H1 (cell line): ENCODE measurements around the gene ZNF555. TPM values are rescaled to one million over a fixed set of nuclear protein-coding genes. Genes with fewer than 3 reads are reported as not detected.

Source experiments
- CTCF ChIA-PET: fragments of 300-600 bp; sonication (Branson Sonifier 250); formaldehyde crosslinking; loops from one replicate; lab custom pipeline; 2021; ENCODE audit not compliant: partially characterized antibody; lab: Charles Lee
- POLR2A ChIA-PET: fragments of 300-600 bp; sonication (Branson Sonifier 250); formaldehyde crosslinking; loops from one replicate; lab custom pipeline; 2021; ENCODE audit warnings: inconsistent platforms; ENCODE audit not compliant: partially characterized antibody; lab: Charles Lee
- DNase-seq, 2 experiments: peaks; one replicate each; pipeline versions ENCODE4 v3.0.0 to v3.0.0-alpha.2; 2010 to 2022; ENCODE audit warnings: low spot score in 2 of 2, low read depth in 1 of 2, mixed read lengths in 1 of 2
- FAIRE-seq: peaks from 2 replicates; lab custom pipeline; 2011; peaks lifted over from hg19 to GRCh38; lab: Jason Lieb, UNC
- H2AFZ ChIP-seq: 2 replicates; pipeline ENCODE4 v1.8.1; 2012; ENCODE audit warnings: low read length, inconsistent platforms
- H2AK5ac ChIP-seq: 2 replicates; pipeline ENCODE4 v1.6.1; 2013; ENCODE audit warnings: low read depth, low read length
- H2BK120ac ChIP-seq: replicated peaks from 2 replicates; pipeline ENCODE3; 2013; ENCODE audit warnings: low read depth, low read length, inconsistent platforms
- H2BK12ac ChIP-seq: 2 replicates; pipeline ENCODE4 v1.6.1; 2013; ENCODE audit warnings: low read depth, low read length
- H2BK15ac ChIP-seq: 2 replicates; pipeline ENCODE4 v1.6.1; 2013; ENCODE audit warnings: low read length
- H2BK20ac ChIP-seq: 2 replicates; pipeline ENCODE4 v1.6.1; 2013; ENCODE audit warnings: low read length
- H2BK5ac ChIP-seq: 2 replicates; pipeline ENCODE4 v1.6.1; 2013; ENCODE audit warnings: low read depth, low read length
- H3K14ac ChIP-seq: 2 replicates; pipeline ENCODE4 v1.6.1; 2013; ENCODE audit warnings: inconsistent platforms; ENCODE audit not compliant: insufficient read length
- H3K18ac ChIP-seq: 2 replicates; pipeline ENCODE4 v1.6.1; 2013; ENCODE audit warnings: low read length; ENCODE audit errors: extremely low read depth
- H3K23ac ChIP-seq: 2 replicates; pipeline ENCODE4 v1.6.1; 2013; ENCODE audit warnings: inconsistent platforms; ENCODE audit not compliant: insufficient read length
- H3K23me2 ChIP-seq: 2 replicates; pipeline ENCODE4 v1.6.1; 2013; ENCODE audit warnings: low read depth, low read length
- H3K27ac ChIP-seq: 2 replicates; pipeline ENCODE4 v1.6.1; 2011; ENCODE audit warnings: low read depth, low read length, inconsistent platforms
- H3K27me3 ChIP-seq, 4 experiments: replicated peaks in 1 of 4; 1 replicate in 1 of 4; 2 replicates in 3 of 4; pipeline versions ENCODE4 v1.6.1 to v1.8.1; 2011 to 2013; ENCODE audit warnings: low read length in 3 of 4, mild to moderate bottlenecking in 3 of 4, inconsistent platforms in 2 of 4, mixed read lengths in 2 of 4, moderate library complexity in 1 of 4; ENCODE audit not compliant: control insufficient read depth in 3 of 4, insufficient read depth in 3 of 4; ENCODE audit errors: extremely low read depth in 1 of 4
- H3K36me3 ChIP-seq, 4 experiments: 2 replicates each; pipeline versions ENCODE4 v1.6.1 to v1.8.1; 2011 to 2013; ENCODE audit warnings: mild to moderate bottlenecking in 4 of 4, low read length in 3 of 4, moderate library complexity in 2 of 4, control low read depth in 1 of 4, inconsistent platforms in 1 of 4; ENCODE audit not compliant: insufficient read depth in 4 of 4, control insufficient read depth in 2 of 4
- H3K4ac ChIP-seq: replicated peaks from 2 replicates; pipeline ENCODE3; 2013; ENCODE audit warnings: low read length, low read depth, mixed read lengths, inconsistent platforms; ENCODE audit not compliant: insufficient read length
- H3K4me1 ChIP-seq, 4 experiments: replicated peaks in 1 of 4; 1 replicate in 1 of 4; 2 replicates in 3 of 4; pipeline versions ENCODE4 v1.6.1 to v1.8.1; 2011 to 2013; ENCODE audit warnings: low read length in 3 of 4, inconsistent platforms in 2 of 4, mixed read lengths in 1 of 4; ENCODE audit not compliant: insufficient read depth in 4 of 4, control insufficient read depth in 3 of 4
- H3K4me2 ChIP-seq, 2 experiments: 2 replicates each; pipeline versions ENCODE4 v1.6.1 to v1.8.1; 2011 to 2013; ENCODE audit warnings: low read depth in 2 of 2, low read length in 2 of 2, control low read depth in 1 of 2, inconsistent platforms in 1 of 2, mild to moderate bottlenecking in 1 of 2; ENCODE audit not compliant: insufficient read depth in 1 of 2
- H3K4me3 ChIP-seq, 4 experiments: fragments of 200-600, 300-600 bp in 1 of 4; sonication (generic), shearing (Covaris generic), sonication (Bioruptor Twin) in 1 of 4; 2 replicates each; pipeline versions ENCODE4 v1.5.1 to v1.8.1; 2011 to 2016; ENCODE audit warnings: low read length in 4 of 4, low read depth in 3 of 4, control low read depth in 2 of 4, inconsistent platforms in 2 of 4, mild to moderate bottlenecking in 2 of 4, mixed read lengths in 1 of 4, moderate library complexity in 1 of 4; ENCODE audit not compliant: insufficient read depth in 2 of 4; ENCODE audit errors: extremely low read depth in 1 of 4
- H3K56ac ChIP-seq: replicated peaks from 2 replicates; pipeline ENCODE3; 2013; ENCODE audit warnings: low read depth, mild to moderate bottlenecking, mixed read lengths, low read length, inconsistent platforms; ENCODE audit not compliant: insufficient read length
- H3K79me1 ChIP-seq: 2 replicates; pipeline ENCODE4 v1.6.1; 2013; ENCODE audit warnings: low read depth, low read length, control low read depth
- H3K79me2 ChIP-seq, 2 experiments: 2 replicates each; pipeline versions ENCODE4 v1.6.1 to v1.8.1; 2012 to 2013; ENCODE audit warnings: low read length in 2 of 2, mild to moderate bottlenecking in 2 of 2, inconsistent platforms in 1 of 2; ENCODE audit not compliant: insufficient read depth in 2 of 2, control insufficient read depth in 1 of 2
- H3K9ac ChIP-seq, 4 experiments: replicated peaks in 1 of 4; 1 replicate in 1 of 4; 2 replicates in 3 of 4; pipeline versions ENCODE4 v1.6.1 to v1.8.1; 2011 to 2013; ENCODE audit warnings: low read depth in 3 of 4, low read length in 3 of 4, control low read depth in 2 of 4, mild to moderate bottlenecking in 2 of 4, moderate library complexity in 2 of 4, inconsistent platforms in 1 of 4; ENCODE audit errors: extremely low read depth in 1 of 4
- H3K9me3 ChIP-seq, 2 experiments: 2 replicates each; pipeline versions ENCODE4 v1.6.1 to v1.8.1; 2012 to 2013; ENCODE audit warnings: mild to moderate bottlenecking in 2 of 2, moderate library complexity in 2 of 2, control low read depth in 1 of 2, inconsistent platforms in 1 of 2, low read depth in 1 of 2, low read length in 1 of 2, mixed read lengths in 1 of 2; ENCODE audit not compliant: insufficient read depth in 2 of 2
- H4K20me1 ChIP-seq, 2 experiments: replicated peaks in 1 of 2; 2 replicates each; pipeline versions ENCODE3 to v1.8.1; 2011 to 2013; ENCODE audit warnings: inconsistent platforms in 2 of 2, low read length in 2 of 2, mild to moderate bottlenecking in 1 of 2; ENCODE audit not compliant: insufficient read depth in 2 of 2, control insufficient read depth in 1 of 2
- H4K5ac ChIP-seq: 2 replicates; pipeline ENCODE4 v1.6.1; 2013; ENCODE audit warnings: low read length, low read depth, mixed read lengths, inconsistent platforms; ENCODE audit not compliant: insufficient read length
- H4K8ac ChIP-seq: 2 replicates; pipeline ENCODE4 v1.8.0; 2013; ENCODE audit warnings: mild to moderate bottlenecking, moderate library complexity, low read length, inconsistent platforms; ENCODE audit not compliant: insufficient read depth; ENCODE audit errors: extremely low read depth
- H4K91ac ChIP-seq: replicated peaks from 2 replicates; pipeline ENCODE3; 2013; ENCODE audit warnings: low read length, mixed read lengths, inconsistent platforms; ENCODE audit not compliant: insufficient read length
- CREB1 ChIP-seq: IDR thresholded peaks from 2 replicates; pipeline ENCODE4 v1.6.1; 2012; ENCODE audit warnings: inconsistent platforms
- CTBP2 ChIP-seq: IDR thresholded peaks from 2 replicates; pipeline ENCODE4 v1.7.0; 2011; ENCODE audit warnings: borderline replicate concordance, mild to moderate bottlenecking, moderate library complexity, mixed read lengths, low read length; ENCODE audit not compliant: insufficient read depth, insufficient read length
- CTCF ChIP-seq, 3 experiments: IDR thresholded peaks; 1 replicate in 2 of 3; 2 replicates in 1 of 3; pipeline versions ENCODE4 v1.5.1 to v1.6.1; 2011; ENCODE audit warnings: low read length in 3 of 3, mild to moderate bottlenecking in 3 of 3, inconsistent platforms in 2 of 3, low read depth in 1 of 3, moderate library complexity in 1 of 3; ENCODE audit not compliant: insufficient read depth in 1 of 3; ENCODE audit errors: control extremely low read depth in 1 of 3
- GTF2F1 ChIP-seq: IDR thresholded peaks from 2 replicates; pipeline ENCODE4 v1.6.1; 2012; ENCODE audit warnings: low read depth, low read length, improper control_type of control experiment, borderline replicate concordance
- KDM1A ChIP-seq: fragments of 200-600, 300-600 bp; sonication (generic); IDR thresholded peaks from 2 replicates; pipeline ENCODE4 v1.7.1; 2016; ENCODE audit warnings: mild to moderate bottlenecking, low read length, borderline replicate concordance
- NANOG ChIP-seq: IDR thresholded peaks from 2 replicates; pipeline ENCODE4 v1.6.1; 2011; ENCODE audit warnings: low read length, low read depth, mild to moderate bottlenecking, inconsistent platforms; ENCODE audit not compliant: insufficient read depth, poor library complexity, severe bottlenecking
- POU5F1 ChIP-seq: IDR thresholded peaks from 2 replicates; pipeline ENCODE4 v1.6.1; 2011; ENCODE audit warnings: low read depth, mild to moderate bottlenecking, low read length, moderate library complexity
- RFX5 ChIP-seq: IDR thresholded peaks from 2 replicates; pipeline ENCODE4 v1.6.1; 2011; ENCODE audit warnings: low read depth, low read length, improper control_type of control experiment, borderline replicate concordance
- TEAD4 ChIP-seq: IDR thresholded peaks from 2 replicates; pipeline ENCODE4 v1.6.1; 2012; ENCODE audit warnings: low read depth, low read length, inconsistent platforms, mixed read lengths
- whole genome bisulfite sequencing, 2 experiments: shearing (Covaris generic) in 1 of 2; methylation state at CpG; one replicate each; pipeline versions ENCODE4 v1.1.6 to v1.1.7; 2013 to 2015; ENCODE audit warnings: low lambda C conversion rate in 2 of 2, mixed read lengths in 2 of 2, inconsistent platforms in 1 of 2, low coverage in 1 of 2, missing lambda C conversion rate in 1 of 2; ENCODE audit not compliant: insufficient replicate concordance in 2 of 2, insufficient coverage in 1 of 2, insufficient read length in 1 of 2; ENCODE audit errors: extremely low coverage in 1 of 2, missing lambda C conversion rate in 1 of 2; 5-methylcytosine and 5-hydroxymethylcytosine counted together
- polyA plus RNA-seq, 7 experiments: library from polyadenylated mRNA; depleted of rRNA in 3 of 7; stranded (reverse) in 5 of 7; unstranded in 2 of 7; fragments of >200 nt in 5 of 7; fragments of 200-250 nt in 2 of 7; gene quantifications; 1 replicate in 5 of 7; 2 replicates in 1 of 7; 4 replicates in 1 of 7; pipeline versions ENCODE4 v1.2.1 to v1.2.3, GENCODE V29; 2011 to 2013; ENCODE audit warnings: missing spikeins in 2 of 7, mixed read lengths in 2 of 7
- total RNA-seq: library from RNA; stranded (reverse); fragmentation: NEBNext Ultra II Directional; extraction: Animal tissue kit (Norgen Biotek cat#: 25700); gene quantifications from 2 replicates; pipeline ENCODE4 v1.2.1, GENCODE V29; 2021

Gene ZNF555
- total and polyA plus RNA-seq, 2 of the 8 experiments (the other 6 are each of a cell fraction or from before 2014, with no cell fraction given): 1.6 to 5.7 TPM

DNA sequence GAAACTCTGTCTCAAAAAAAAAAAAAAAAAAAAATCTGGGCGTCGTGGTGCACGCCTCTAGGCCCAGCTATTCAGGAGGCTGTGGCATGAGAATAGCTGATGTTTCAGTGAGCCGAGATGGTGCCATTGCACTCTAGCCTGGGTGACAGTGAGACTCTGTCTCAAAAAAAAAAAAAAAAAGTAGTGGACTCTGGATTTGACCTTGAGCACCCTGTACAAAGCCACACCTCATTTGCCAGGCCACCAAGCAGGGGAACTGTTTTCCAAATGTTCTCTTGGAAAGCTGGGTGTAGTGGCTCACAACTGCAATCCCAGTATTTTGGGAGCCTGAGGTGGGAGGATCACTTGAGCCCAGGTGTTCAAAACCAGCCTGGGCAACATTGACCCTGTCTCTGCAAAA lies 3.8 kb upstream of the ZNF555 start:
- Histone ChIP-seq H3K9me3 (peaks cover 45 to 62% of the 10 kb centered on the region in 2 experiments), H3K4ac (no peak overlapping the region), H3K14ac (no peak overlapping the region), H4K5ac (no peak overlapping the region), H3K23ac (no peak overlapping the region), H3K27me3 (peaks cover 0 to 5% (median 2%) of the 10 kb centered on the region in 4 experiments; a peak in 3 of 7 replicates), H3K4me3 (no peak overlapping the region), H2BK5ac (no peak overlapping the region), H4K8ac (no peak overlapping the region), H3K23me2 (no peaks in the 10 kb centered on the region; the same call in 1 of the 2 replicates), H3K36me3 (peaks cover 5 to 37% (median 14%) of the 10 kb centered on the region in 4 experiments; a peak in 5 of 8 replicates), H2BK20ac (no peak overlapping the region), H2AFZ (no peak overlapping the region), H3K18ac (no peak overlapping the region), H3K79me2 (no peaks in the 10 kb centered on the region), H4K91ac (no peak overlapping the region), H2BK120ac (no peak overlapping the region), H4K20me1 (no peaks in the 10 kb centered on the region), H3K9ac (no peak overlapping the region), H3K4me1 (no peaks in the 10 kb centered on the region; a peak in 3 of 7 replicates), H3K27ac (no peak overlapping the region), H3K79me1 (no peaks in the 10 kb centered on the region), H2AK5ac (no peak overlapping the region), H3K56ac (no peak overlapping the region), H3K4me2 (no peak overlapping the region), H2BK12ac (no peak overlapping the region), H2BK15ac (no peak overlapping the region)
- DNase-seq (no peak), FAIRE-seq (no peak)
- POLR2A ChIA-PET: no interaction called here
- CTCF ChIA-PET: interaction anchor here (0.6 to 1.7 kb wide), 2 partner anchors 17 to 276 kb away, joined by 4 to 8 read pairs; partner anchors contain the start of gene ZNF554
- 79% methylated on average over 4 of the region's 4 CpGs; no CpG with 5 or more reads in 1 of the 2 experiments for WGBS, 2 experiments
- TF ChIP-seq RFX5 (no peak), CREB1 (no peak), POU5F1 (no peak), NANOG (no peak), CTBP2 (no peak), GTF2F1 (no peak), TEAD4 (no peak), KDM1A (no peak), CTCF (IDR thresholded peaks at IDR 0.05; ENCODE audit: control extremely low read depth in 1 of 3, insufficient read depth in 1 of 3, low read depth in 1 of 3, low read length in 3 of 3) (no peak)
